Right lobe of liver (tissue), 6 donors: ENCODE data around the gene GPI. TPM values are rescaled to one million over a fixed set of nuclear protein-coding genes. Genes with fewer than 3 reads are reported as not detected.

ENCODE experiments used
- ATAC-seq, 4 donors: fragments of 200-7000 bp; cut with Tn5 transposase; one replicate each; pipeline ENCODE4 v1.9.1; 2020; ENCODE audit warnings: mild to moderate bottlenecking in 4 of 4, moderate library complexity in 4 of 4
- DNase-seq, 3 donors: peaks; one replicate each; pipeline ENCODE4 v3.0.0-alpha.2; 2020
- H3K27ac ChIP-seq, 3 donors: fragments of 200-600 bp; one replicate each; pipeline ENCODE4 v1.8.0; 2022
- H3K27me3 ChIP-seq, 2 donors: fragments of 200-600 bp; one replicate each; pipeline ENCODE4 v1.8.0; 2022
- H3K36me3 ChIP-seq, 4 donors: fragments of 200-600 bp; sonication (generic) in 1 of 4; one replicate each; pipeline versions ENCODE4 v1.5.1 to v1.8.0; 2017 to 2022; ENCODE audit warnings: control low read depth in 1 of 4
- H3K4me1 ChIP-seq, 4 donors: fragments of 200-600 bp; sonication (generic) in 1 of 4; one replicate each; pipeline versions ENCODE4 v1.5.1 to v1.8.0; 2017 to 2022; ENCODE audit warnings: control low read depth in 1 of 4
- H3K4me3 ChIP-seq, 3 donors: fragments of 200-600 bp; one replicate each; pipeline ENCODE4 v1.8.0; 2022
- H3K9me3 ChIP-seq, 4 donors: fragments of 200-600 bp; sonication (generic) in 1 of 4; one replicate each; pipeline versions ENCODE4 v1.5.1 to v1.8.0; 2017 to 2022; ENCODE audit warnings: control low read depth in 1 of 4
- CTCF ChIP-seq, 4 donors: fragments of 200-600 bp in 3 of 4; fragments of 450-650 bp in 1 of 4; IDR thresholded peaks; one replicate each; pipeline versions ENCODE4 v1.5.1 to v1.8.0; 2016 to 2022; ENCODE audit warnings: antibody characterized with exemption in 4 of 4, mild to moderate bottlenecking in 2 of 4
- POLR2A ChIP-seq: fragments of 450-650 bp; IDR thresholded peaks from one replicate; pipeline ENCODE4 v1.6.1; 2017; ENCODE audit warnings: antibody characterized with exemption, mild to moderate bottlenecking
- WGBS: methylation state at CpG from one replicate; pipeline ENCODE4 v1.1.6; 2018; ENCODE audit warnings: low coverage, low lambda C conversion rate; ENCODE audit not compliant: insufficient coverage; ENCODE audit errors: missing lambda C conversion rate; 5-methylcytosine and 5-hydroxymethylcytosine counted together
- intact Hi-C, 2 donors: fragments of 100-400 bp; cut with DNase I; formaldehyde crosslinking; loops; one replicate each; pipeline versions ENCODE4 v1.11.2 to v1.14.1; 2022
- total RNA-seq, 6 experiments: library from RNA; depleted of rRNA in 2 of 6; stranded (reverse); fragments of >200 nt in 2 of 6; fragmentation: NEBNext Ultra II Directional in 3 of 6; extraction: Animal tissue kit (Norgen Biotek cat#: 25700) in 3 of 6; gene quantifications; one replicate each; pipeline versions ENCODE4 v1.1.0 to v1.2.4, GENCODE V29; 2016 to 2023
- donor health status: DM: no; HTN: yes; CAD: no.
- donor health status: DM: no; HTN: no; CAD: no.
- donor health status: DM: no; HTN: no; CAD: no.
- donor health status: DM: no; HTN: yes; CAD: no.
- donor health status: DM: no; HTN: yes; CAD: no.

The GPI gene
- total RNA-seq, 6 experiments from 2014 or later, result 163 to 364 (median 256) TPM

- intact Hi-C loops, result no loop called here
- Histone ChIP-seq H3K36me3 (peaks cover 0 to 37% (median 20%) of the 10 kb centered on the region in 4 donors), H3K4me3 (no peak overlapping the region), H3K27ac (no peak overlapping the region), H3K27me3 (no peaks in the 10 kb centered on the region), H3K9me3 (no peaks in the 10 kb centered on the region), H3K4me1 (peaks cover 0 to 18% (median 8%) of the 10 kb centered on the region in 4 donors)
- TF ChIP-seq POLR2A, result no peak
- TF ChIP-seq CTCF (IDR thresholded peaks at IDR 0.05), result no peak
- 69% methylated on average over 5 of the region's 5 CpGs for WGBS
- ATAC-seq (peak in 2 of 4 donors; percentile 41 to 43), DNase-seq (no peak)
Observed at GRCh38 chr19:34332027-34332760, 32.8 kb upstream of the GPI start.

- no peak for ATAC-seq
- H3K27me3 ChIP-seq, result no peaks in the 10 kb centered on the region
- H3K9me3 ChIP-seq, result no peaks in the 10 kb centered on the region
- intact Hi-C loops, result no loop called here
- H3K4me3 ChIP-seq, result no peak overlapping the region
- no peak for TF ChIP-seq POLR2A
- no peak for TF ChIP-seq CTCF (IDR thresholded peaks at IDR 0.05)
- peak overlapping the region in 2 of 3 donors; percentile 1 to 70 for H3K27ac ChIP-seq
- 85% methylated on average over 3 of the region's 3 CpGs for WGBS
- H3K36me3 ChIP-seq, result peaks cover 0 to 35% (median 14%) of the 10 kb centered on the region in 4 donors
- no peak for DNase-seq
- H3K4me1 ChIP-seq, result peaks cover 0 to 31% (median 9%) of the 10 kb centered on the region in 4 donors
Observed at GRCh38 chr19:34335914-34336313, 29.1 kb upstream of the GPI start.

- WGBS, result 5% methylated on average over 1 of the region's 1 CpG
- H3K4me1 ChIP-seq, result peaks cover 0 to 31% (median 9%) of the 10 kb centered on the region in 4 donors
- no peaks in the 10 kb centered on the region for H3K9me3 ChIP-seq
- peak overlapping the region in 2 of 3 donors; percentile 54 to 70 for H3K27ac ChIP-seq
- peaks cover 0 to 37% (median 21%) of the 10 kb centered on the region in 4 donors for H3K36me3 ChIP-seq
- ATAC-seq, result peak; percentile 37 to 56 (median 52)
- intact Hi-C loops, result no loop called here
- H3K27me3 ChIP-seq, result no peaks in the 10 kb centered on the region
- no peak for DNase-seq
- TF ChIP-seq POLR2A (no peak), CTCF (IDR thresholded peaks at IDR 0.05) (peak; percentile 56 to 67 (median 62))
- no peak overlapping the region for H3K4me3 ChIP-seq
Observed at GRCh38 chr19:34336781-34337271, 28.2 kb upstream of the GPI start.

- peak overlapping the region; percentile 1 to 86 (median 67) for H3K27ac ChIP-seq
- peak; percentile 60 to 91 (median 84) for DNase-seq
- WGBS, result 25% methylated on average over 2 of the region's 2 CpGs
Observed at GRCh38 chr19:34337739-34338138, 27.3 kb upstream of the GPI start.

More at GRCh38 chr19:34337739-34338138, 27.3 kb upstream of the GPI start:
- Histone ChIP-seq H3K36me3 (peaks cover 0 to 46% (median 25%) of the 10 kb centered on the region in 4 donors), H3K27me3 (no peaks in the 10 kb centered on the region), H3K4me3 (no peak overlapping the region), H3K4me1 (peaks cover 0 to 29% (median 9%) of the 10 kb centered on the region in 4 donors), H3K9me3 (no peaks in the 10 kb centered on the region)
- TF ChIP-seq POLR2A (no peak), CTCF (IDR thresholded peaks at IDR 0.05) (no peak)
- intact Hi-C loops, result no loop called here
- ATAC-seq, result peak; percentile 90 to 95 (median 92)
